Epithelial cell of esophagus (primary cell): ENCODE data around the gene PLCB1.

Experiments
- DNase-seq: peaks from one replicate; pipeline ENCODE4 v3.0.0; 2010; ENCODE audit warnings: low read depth
- H3K4me3 ChIP-seq: 2 replicates; pipeline ENCODE4 v1.5.1; 2011; ENCODE audit warnings: mild to moderate bottlenecking, low read length, control low read depth
- TF ChIP-seq, protein P1 (sequence below): IDR thresholded peaks from 2 replicates; pipeline ENCODE4 v1.5.1; 2011; ENCODE audit warnings: low read depth, mild to moderate bottlenecking, low read length, control low read depth, inconsistent platforms; ENCODE audit not compliant: insufficient read depth; ENCODE audit errors: missing control alignments

Gene PLCB1

GRCh38 chr20:8139899-8140298 lies 7.8 kb downstream of the PLCB1 start:
- DNase-seq, result no peak
- no peak overlapping the region for H3K4me3 ChIP-seq
- TF ChIP-seq, protein P1, sequence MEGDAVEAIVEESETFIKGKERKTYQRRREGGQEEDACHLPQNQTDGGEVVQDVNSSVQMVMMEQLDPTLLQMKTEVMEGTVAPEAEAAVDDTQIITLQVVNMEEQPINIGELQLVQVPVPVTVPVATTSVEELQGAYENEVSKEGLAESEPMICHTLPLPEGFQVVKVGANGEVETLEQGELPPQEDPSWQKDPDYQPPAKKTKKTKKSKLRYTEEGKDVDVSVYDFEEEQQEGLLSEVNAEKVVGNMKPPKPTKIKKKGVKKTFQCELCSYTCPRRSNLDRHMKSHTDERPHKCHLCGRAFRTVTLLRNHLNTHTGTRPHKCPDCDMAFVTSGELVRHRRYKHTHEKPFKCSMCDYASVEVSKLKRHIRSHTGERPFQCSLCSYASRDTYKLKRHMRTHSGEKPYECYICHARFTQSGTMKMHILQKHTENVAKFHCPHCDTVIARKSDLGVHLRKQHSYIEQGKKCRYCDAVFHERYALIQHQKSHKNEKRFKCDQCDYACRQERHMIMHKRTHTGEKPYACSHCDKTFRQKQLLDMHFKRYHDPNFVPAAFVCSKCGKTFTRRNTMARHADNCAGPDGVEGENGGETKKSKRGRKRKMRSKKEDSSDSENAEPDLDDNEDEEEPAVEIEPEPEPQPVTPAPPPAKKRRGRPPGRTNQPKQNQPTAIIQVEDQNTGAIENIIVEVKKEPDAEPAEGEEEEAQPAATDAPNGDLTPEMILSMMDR, result no peak

GRCh38 chr20:8143474-8143873 lies 11.4 kb downstream of the PLCB1 start:
- TF ChIP-seq, protein P1, result no peak
- no peak for DNase-seq
- no peak overlapping the region for H3K4me3 ChIP-seq

DNA sequence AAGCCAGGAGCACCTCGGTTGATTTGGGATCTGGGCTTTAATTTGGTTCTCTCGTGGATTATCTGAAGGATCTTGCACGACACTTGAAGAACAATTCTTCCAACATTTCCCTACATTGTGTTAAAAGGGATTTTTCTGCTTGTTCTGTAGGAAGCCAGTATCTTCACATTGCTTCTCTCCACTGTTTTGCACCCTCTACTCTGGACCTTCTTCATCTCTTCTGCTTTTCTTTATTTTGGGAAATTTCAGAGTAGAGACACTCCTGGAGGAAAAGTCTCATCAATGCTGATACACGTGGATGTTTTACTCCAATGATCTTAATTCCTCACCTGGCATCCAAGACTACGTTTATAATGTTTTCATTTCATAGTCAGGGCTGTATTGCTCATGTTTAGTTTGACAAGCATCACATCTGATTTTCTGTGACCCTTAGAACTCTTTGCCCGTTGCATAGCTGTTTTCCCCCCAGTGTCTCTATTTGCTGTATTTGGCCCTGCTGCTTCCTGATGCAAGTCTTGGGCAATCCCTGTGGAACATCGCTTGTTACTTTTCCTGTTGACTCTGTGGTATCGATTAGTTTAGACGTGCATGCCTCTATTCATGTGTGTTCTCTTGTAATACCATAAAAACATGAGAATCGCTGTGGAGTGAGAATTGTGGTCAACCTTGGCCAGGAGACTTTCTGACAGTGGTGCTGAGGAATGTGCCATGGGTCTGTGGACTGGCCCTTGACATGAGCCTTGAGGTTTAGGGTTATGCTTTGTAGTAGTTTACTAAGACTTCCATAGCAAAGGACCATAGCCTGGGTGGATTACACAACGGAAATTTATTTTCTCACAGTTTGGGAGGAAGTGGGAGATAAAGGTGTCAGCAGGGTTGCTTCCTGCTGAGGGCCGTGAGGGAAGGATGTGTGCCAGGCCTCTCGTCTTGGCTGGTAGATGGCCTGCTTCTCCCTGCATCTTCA lies 12.5 kb downstream of the PLCB1 start:
- no peak overlapping the region for H3K4me3 ChIP-seq
- TF ChIP-seq, protein P1, result no peak
- DNase-seq, result peak; percentile 8

DNA sequence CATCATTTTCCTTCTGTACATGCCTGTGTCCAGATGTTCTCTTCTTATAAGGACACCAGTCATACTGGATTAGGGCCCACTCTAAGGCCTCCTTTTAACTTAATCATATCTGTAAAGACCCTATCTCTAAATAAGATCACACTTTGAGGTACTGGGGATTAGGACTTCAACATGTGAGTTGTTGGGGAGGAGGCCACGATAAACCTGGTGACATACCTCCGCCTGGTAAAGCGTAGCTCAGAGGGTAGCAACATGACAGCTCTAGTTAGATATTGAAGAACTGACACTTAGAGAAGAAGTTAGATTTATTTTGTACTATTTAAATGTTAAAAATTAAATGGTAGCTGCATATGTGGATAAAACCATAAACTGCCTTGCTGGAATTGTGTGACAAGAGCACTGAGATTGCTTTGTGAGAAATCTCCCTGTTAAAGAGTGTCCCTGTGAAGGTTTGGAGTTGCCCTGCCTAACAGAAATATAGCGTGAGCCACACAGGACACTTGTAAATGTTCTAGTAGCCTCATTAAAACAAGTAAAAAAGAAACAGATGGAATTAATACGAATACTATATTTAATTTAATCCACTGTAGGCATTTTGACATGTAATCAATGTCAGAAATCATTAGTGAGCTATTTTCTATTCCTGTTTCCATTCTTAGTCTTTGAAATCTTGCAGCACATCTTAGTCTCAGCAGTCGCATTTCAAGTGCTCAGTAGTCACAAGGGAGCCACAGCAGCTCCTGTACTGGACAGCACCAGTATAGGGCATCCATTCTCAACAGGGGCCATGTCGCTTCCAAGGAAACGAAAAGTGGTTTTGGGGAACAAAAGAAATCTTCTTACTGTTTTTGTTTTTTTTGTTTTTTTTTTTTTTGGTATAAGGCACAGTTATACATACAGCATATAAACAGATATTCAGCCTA lies 13.4 kb downstream of the PLCB1 start:
- no peak overlapping the region for H3K4me3 ChIP-seq
- TF ChIP-seq, protein P1, result no peak
- no peak for DNase-seq

GRCh38 chr20:8147476-8147875 lies 15.4 kb downstream of the PLCB1 start:
- H3K4me3 ChIP-seq, result no peak overlapping the region
- TF ChIP-seq, protein P1, result no peak
- no peak for DNase-seq

DNA sequence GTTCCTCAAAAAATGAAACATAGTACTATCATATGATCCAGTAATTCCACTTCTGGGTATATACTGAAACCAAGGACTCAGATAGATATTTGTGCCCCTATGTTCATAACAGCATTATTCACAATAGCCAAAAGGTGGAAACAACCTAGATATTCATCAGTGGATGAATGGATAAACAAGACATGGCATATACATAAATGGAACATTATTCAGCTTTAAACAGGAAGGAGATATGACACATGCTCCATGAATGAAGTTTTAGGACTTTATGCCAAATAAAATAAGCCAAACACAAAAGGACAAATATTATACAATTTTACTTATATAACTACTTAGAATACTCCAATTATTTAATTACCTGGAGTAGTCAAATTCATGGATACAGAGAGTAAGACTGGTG lies 16.4 kb downstream of the PLCB1 start:
- H3K4me3 ChIP-seq, result no peak overlapping the region
- TF ChIP-seq, protein P1, result no peak
- DNase-seq, result peak; percentile 12
